ENCODE measurements around the gene NCOR1.

The NCOR1 gene

DNA sequence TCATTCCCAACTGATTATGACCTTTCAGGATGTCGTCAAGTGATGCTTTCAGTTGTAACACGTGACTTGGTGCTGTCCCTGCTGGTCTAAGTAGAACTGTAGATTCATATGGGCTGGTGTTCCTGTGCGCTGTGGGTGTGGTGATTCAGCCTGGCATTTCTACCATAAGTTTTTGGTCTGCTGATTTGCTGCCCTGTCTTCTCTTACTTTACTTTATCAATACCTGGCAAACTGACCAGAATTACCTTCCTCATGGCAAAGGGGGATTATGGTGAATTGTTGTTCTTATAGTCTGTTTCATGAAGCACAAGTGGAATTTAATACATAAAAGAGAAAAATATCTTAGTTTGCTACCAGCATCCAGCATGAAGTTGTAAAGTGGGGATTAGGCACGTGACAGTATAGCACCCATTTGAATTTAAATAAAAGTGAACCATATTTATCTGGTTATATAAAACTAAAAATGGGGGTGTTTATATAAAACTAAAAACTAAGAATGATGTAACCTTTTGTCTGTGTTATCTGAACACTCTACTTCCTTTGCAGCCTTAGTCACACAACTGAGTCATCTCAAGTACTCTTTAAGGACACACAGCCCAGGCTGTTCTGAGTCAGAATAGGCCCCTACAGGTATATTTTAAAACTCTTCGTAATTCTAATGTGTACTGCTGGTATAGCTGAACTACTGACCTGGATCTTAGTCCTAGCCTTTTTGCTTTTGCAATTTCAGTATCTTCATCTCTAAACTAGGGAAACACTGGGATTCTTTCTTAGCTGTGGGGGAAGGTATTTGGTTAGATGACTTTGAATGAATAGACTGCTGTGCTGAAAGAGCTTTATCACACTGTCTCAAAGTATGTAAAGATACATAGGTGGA is 187.4 kb downstream of the NCOR1 start:
- no peak overlapping the region for H3K4me3 ChIP-seq (ENCODE audit: low read depth in 1 of 5, low read length in 5 of 5)
- peak overlapping the region; percentile 66 for H3K27ac ChIP-seq (ENCODE audit: low read depth, low read length)
- H3K27me3 ChIP-seq (ENCODE audit: control insufficient read depth in 5 of 5, insufficient read depth in 4 of 5, low read length in 5 of 5): no peaks in the 10 kb centered on the region
- H3K36me3 ChIP-seq (ENCODE audit: control insufficient read depth in 5 of 5, insufficient read depth in 5 of 5, low read length in 5 of 5): peaks cover 80 to 87% (median 82%) of the 10 kb centered on the region in 5 donors
- no peaks in the 10 kb centered on the region for H3K9me3 ChIP-seq (ENCODE audit: control insufficient read depth in 5 of 5, low read length in 5 of 5)
- H3K4me1 ChIP-seq (ENCODE audit: control insufficient read depth in 5 of 5, insufficient read depth in 5 of 5, low read length in 5 of 5): peaks cover 0 to 4% (median 0%) of the 10 kb centered on the region in 5 donors
- H3K9ac ChIP-seq (ENCODE audit: low read length in 5 of 5): no peak overlapping the region

DNA sequence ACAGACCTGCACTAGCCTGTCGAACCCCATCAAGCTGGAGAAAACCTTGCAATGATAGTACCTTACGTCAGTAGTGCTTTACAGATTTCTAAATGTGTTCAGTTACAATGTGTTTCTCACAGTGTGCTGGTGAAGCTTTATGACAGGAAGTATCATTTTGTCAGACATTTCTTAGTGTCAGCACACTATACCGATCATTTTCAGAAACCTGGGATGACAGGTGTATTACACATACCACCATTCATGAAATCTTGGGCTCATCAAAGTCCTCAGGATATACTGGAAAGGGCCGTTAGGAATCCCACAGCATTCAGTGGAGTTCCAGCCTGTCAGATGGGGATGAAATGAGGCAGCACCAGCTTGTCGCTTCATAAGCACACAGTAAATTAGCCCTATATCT is 188.4 kb downstream of the NCOR1 start:
- peaks cover 70 to 80% (median 76%) of the 10 kb centered on the region in 5 donors for H3K36me3 ChIP-seq (ENCODE audit: control insufficient read depth in 5 of 5, insufficient read depth in 5 of 5, low read length in 5 of 5)
- no peaks in the 10 kb centered on the region for H3K9me3 ChIP-seq (ENCODE audit: control insufficient read depth in 5 of 5, low read length in 5 of 5)
- no peak overlapping the region for H3K9ac ChIP-seq (ENCODE audit: low read length in 5 of 5)
- no peak overlapping the region for H3K4me3 ChIP-seq (ENCODE audit: low read depth in 1 of 5, low read length in 5 of 5)
- H3K27ac ChIP-seq (ENCODE audit: low read depth, low read length): peak overlapping the region; percentile 66
- H3K4me1 ChIP-seq (ENCODE audit: control insufficient read depth in 5 of 5, insufficient read depth in 5 of 5, low read length in 5 of 5): peaks cover 0 to 4% (median 0%) of the 10 kb centered on the region in 5 donors
- no peaks in the 10 kb centered on the region for H3K27me3 ChIP-seq (ENCODE audit: control insufficient read depth in 5 of 5, insufficient read depth in 4 of 5, low read length in 5 of 5)

DNA sequence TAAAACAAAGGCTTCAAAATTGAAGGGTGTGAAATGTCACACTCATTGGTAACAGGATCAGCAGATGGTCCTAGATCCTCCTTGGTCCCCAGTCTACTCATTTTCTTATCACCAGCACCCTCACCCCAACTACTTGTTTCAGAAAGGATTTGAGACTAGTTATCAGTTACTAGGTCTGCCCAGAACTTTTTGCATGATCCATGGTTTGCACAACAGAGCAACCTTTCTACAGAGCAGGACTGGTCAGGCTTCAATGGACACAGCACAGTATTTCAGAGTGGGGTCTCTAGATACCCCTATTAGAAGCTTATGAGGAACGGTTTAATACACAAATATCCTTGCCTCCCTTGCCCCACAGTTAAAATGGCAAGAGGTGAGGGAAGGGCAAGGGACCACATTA is 190.1 kb downstream of the NCOR1 start:
- no peaks in the 10 kb centered on the region for H3K27me3 ChIP-seq (ENCODE audit: control insufficient read depth in 5 of 5, insufficient read depth in 4 of 5, low read length in 5 of 5)
- no peak overlapping the region for H3K27ac ChIP-seq (ENCODE audit: low read depth, low read length)
- no peak overlapping the region for H3K9ac ChIP-seq (ENCODE audit: low read length in 5 of 5)
- H3K36me3 ChIP-seq (ENCODE audit: control insufficient read depth in 5 of 5, insufficient read depth in 5 of 5, low read length in 5 of 5): peaks cover 58 to 73% (median 62%) of the 10 kb centered on the region in 5 donors
- peaks cover 0 to 4% (median 0%) of the 10 kb centered on the region in 5 donors for H3K4me1 ChIP-seq (ENCODE audit: control insufficient read depth in 5 of 5, insufficient read depth in 5 of 5, low read length in 5 of 5)
- no peaks in the 10 kb centered on the region for H3K9me3 ChIP-seq (ENCODE audit: control insufficient read depth in 5 of 5, low read length in 5 of 5)
- H3K4me3 ChIP-seq (ENCODE audit: low read depth in 1 of 5, low read length in 5 of 5): no peak overlapping the region

DNA sequence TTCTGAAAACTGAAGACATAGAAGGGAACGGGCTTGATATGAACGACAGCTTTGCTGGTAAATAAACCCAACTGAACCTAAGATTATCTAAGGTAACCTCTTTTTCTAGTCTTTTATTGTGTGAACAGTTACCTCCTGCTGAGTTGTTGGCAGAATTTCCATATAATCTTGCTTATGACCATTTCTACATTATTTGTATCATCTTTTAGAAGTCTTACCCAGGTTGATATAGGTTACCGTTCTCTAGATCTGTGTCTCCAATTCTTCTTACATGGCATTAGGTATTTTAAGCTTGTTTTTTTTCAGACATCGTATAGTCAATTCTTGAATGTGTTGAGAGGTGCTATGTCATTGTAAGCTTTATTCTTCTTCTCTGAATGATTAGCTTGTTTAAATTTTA is 191.5 kb downstream of the NCOR1 start:
- Histone ChIP-seq H3K4me1 (ENCODE audit: control insufficient read depth in 5 of 5, insufficient read depth in 5 of 5, low read length in 5 of 5) (peaks cover 0 to 6% (median 0%) of the 10 kb centered on the region in 5 donors), H3K4me3 (ENCODE audit: low read depth in 1 of 5, low read length in 5 of 5) (no peak overlapping the region), H3K9ac (ENCODE audit: low read length in 5 of 5) (no peak overlapping the region), H3K27me3 (ENCODE audit: control insufficient read depth in 5 of 5, insufficient read depth in 4 of 5, low read length in 5 of 5) (no peaks in the 10 kb centered on the region), H3K36me3 (ENCODE audit: control insufficient read depth in 5 of 5, insufficient read depth in 5 of 5, low read length in 5 of 5) (peaks cover 45 to 61% (median 50%) of the 10 kb centered on the region in 5 donors), H3K9me3 (ENCODE audit: control insufficient read depth in 5 of 5, low read length in 5 of 5) (no peaks in the 10 kb centered on the region), H3K27ac (ENCODE audit: low read depth, low read length) (no peak overlapping the region)

DNA sequence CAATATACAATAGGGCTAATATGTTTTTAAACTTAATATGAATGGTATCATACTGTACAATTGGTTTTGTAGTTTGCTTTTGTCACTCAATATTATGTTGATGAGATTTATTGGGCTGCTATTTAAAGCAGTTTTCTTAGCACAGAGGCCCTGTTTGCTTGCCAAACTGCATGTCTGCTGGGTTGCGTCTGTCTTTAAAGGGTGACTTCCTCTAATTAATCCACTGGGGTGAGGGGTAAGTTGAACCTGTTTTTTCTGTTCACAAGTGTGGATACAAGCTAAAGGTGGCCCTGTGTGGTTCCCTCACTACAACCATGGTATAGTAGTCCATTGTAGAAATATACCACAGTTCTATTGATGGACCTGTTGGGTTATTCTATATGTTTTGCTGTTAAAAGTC is 196.0 kb downstream of the NCOR1 start:
- no peaks in the 10 kb centered on the region for H3K9me3 ChIP-seq (ENCODE audit: control insufficient read depth in 5 of 5, low read length in 5 of 5)
- peaks cover 6 to 28% (median 15%) of the 10 kb centered on the region in 5 donors for H3K36me3 ChIP-seq (ENCODE audit: control insufficient read depth in 5 of 5, insufficient read depth in 5 of 5, low read length in 5 of 5)

DNA sequence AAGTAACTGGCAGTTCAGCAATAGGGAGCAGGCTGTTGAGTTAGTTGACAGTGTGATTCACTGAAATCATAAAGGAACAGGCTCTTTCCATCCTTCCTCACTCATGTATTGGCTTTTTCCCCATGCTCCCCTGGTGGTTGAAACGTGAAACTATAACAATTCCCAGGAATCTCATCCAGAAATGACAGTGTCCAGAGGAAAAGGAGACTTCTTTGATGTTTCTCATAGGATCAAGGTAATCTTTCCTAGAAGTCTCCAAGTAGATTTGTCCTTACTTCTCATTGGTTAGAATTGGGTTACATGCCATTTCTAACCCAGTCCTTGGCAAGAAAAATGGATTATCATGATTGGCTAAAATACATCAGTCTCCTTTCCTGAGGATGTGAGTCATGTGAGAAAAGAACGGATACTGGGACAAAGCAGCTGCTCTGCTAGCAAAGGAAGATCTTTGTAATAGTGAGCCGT is 201.4 kb downstream of the NCOR1 start:
- peaks cover 0 to 10% (median 0%) of the 10 kb centered on the region in 5 donors for H3K4me1 ChIP-seq (ENCODE audit: control insufficient read depth in 5 of 5, insufficient read depth in 5 of 5, low read length in 5 of 5)
- no peak overlapping the region for H3K4me3 ChIP-seq (ENCODE audit: low read depth in 1 of 5, low read length in 5 of 5)
- no peaks in the 10 kb centered on the region for H3K27me3 ChIP-seq (ENCODE audit: control insufficient read depth in 5 of 5, insufficient read depth in 4 of 5, low read length in 5 of 5)
- no peaks in the 10 kb centered on the region for H3K9me3 ChIP-seq (ENCODE audit: control insufficient read depth in 5 of 5, low read length in 5 of 5)
- no peak overlapping the region for H3K9ac ChIP-seq (ENCODE audit: low read length in 5 of 5)
- peak overlapping the region; percentile 2 for H3K27ac ChIP-seq (ENCODE audit: low read depth, low read length)
- H3K36me3 ChIP-seq (ENCODE audit: control insufficient read depth in 5 of 5, insufficient read depth in 5 of 5, low read length in 5 of 5): peaks cover 9 to 21% (median 17%) of the 10 kb centered on the region in 5 donors

More for the DNA sequence above, 196.0 kb downstream of the NCOR1 start:
- H3K27ac ChIP-seq (ENCODE audit: low read depth, low read length): no peak overlapping the region
- H3K4me1 ChIP-seq (ENCODE audit: control insufficient read depth in 5 of 5, insufficient read depth in 5 of 5, low read length in 5 of 5): peaks cover 0 to 4% (median 0%) of the 10 kb centered on the region in 5 donors
- H3K27me3 ChIP-seq (ENCODE audit: control insufficient read depth in 5 of 5, insufficient read depth in 4 of 5, low read length in 5 of 5): no peaks in the 10 kb centered on the region
- H3K9ac ChIP-seq (ENCODE audit: low read length in 5 of 5): no peak overlapping the region
- H3K4me3 ChIP-seq (ENCODE audit: low read depth in 1 of 5, low read length in 5 of 5): no peak overlapping the region

DNA sequence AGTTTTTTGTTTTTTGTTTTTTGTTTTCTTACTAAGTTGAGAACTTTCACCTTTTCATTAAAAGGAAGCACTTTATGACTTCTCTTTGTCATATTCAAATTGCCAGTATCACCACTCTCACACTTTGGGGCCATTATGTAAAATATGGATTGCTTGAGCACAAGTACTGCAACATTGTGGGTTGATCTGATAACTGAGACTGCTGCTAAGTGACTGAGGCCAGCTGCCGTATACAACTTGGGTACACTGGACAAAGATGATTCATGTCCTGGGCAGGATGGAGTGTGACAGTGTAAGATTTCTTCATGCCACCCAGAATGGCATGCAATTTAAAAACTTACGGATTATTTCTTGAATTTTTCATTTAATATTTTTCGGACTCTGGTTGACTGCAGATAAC is 207.9 kb downstream of the NCOR1 start:
- Histone ChIP-seq H3K4me3 (ENCODE audit: low read depth in 1 of 5, low read length in 5 of 5) (no peak overlapping the region), H3K27ac (ENCODE audit: low read depth, low read length) (no peak overlapping the region), H3K9me3 (ENCODE audit: control insufficient read depth in 5 of 5, low read length in 5 of 5) (no peaks in the 10 kb centered on the region), H3K36me3 (ENCODE audit: control insufficient read depth in 5 of 5, insufficient read depth in 5 of 5, low read length in 5 of 5) (peaks cover 48 to 68% (median 60%) of the 10 kb centered on the region in 5 donors), H3K27me3 (ENCODE audit: control insufficient read depth in 5 of 5, insufficient read depth in 4 of 5, low read length in 5 of 5) (no peaks in the 10 kb centered on the region), H3K9ac (ENCODE audit: low read length in 5 of 5) (no peak overlapping the region), H3K4me1 (ENCODE audit: control insufficient read depth in 5 of 5, insufficient read depth in 5 of 5, low read length in 5 of 5) (peaks cover 0 to 20% (median 7%) of the 10 kb centered on the region in 5 donors)

DNA sequence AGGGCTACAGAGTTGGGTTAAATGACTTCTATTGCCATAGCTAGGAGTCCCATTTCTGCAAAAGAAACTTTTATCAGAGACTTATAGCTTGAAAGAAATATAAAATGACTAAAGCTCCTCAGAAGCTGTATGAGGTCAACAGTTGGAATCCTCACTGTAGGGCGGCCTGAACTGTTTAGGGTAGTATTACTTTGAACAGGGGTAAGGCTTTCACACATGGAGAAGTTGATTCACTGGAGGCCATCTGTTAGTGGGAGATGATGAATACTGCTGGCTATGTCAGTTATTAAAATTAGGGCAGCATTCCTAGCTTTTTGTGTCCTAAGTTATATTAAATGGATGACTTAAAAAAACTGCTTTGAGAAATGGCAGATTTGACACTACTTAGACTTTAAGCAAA is 209.7 kb downstream of the NCOR1 start:
- H3K36me3 ChIP-seq (ENCODE audit: control insufficient read depth in 5 of 5, insufficient read depth in 5 of 5, low read length in 5 of 5): peaks cover 46 to 74% (median 67%) of the 10 kb centered on the region in 5 donors
- no peaks in the 10 kb centered on the region for H3K27me3 ChIP-seq (ENCODE audit: control insufficient read depth in 5 of 5, insufficient read depth in 4 of 5, low read length in 5 of 5)
- no peak overlapping the region for H3K4me3 ChIP-seq (ENCODE audit: low read depth in 1 of 5, low read length in 5 of 5)
- no peak overlapping the region for H3K27ac ChIP-seq (ENCODE audit: low read depth, low read length)
- peaks cover 4 to 27% (median 11%) of the 10 kb centered on the region in 5 donors for H3K4me1 ChIP-seq (ENCODE audit: control insufficient read depth in 5 of 5, insufficient read depth in 5 of 5, low read length in 5 of 5)
- H3K9me3 ChIP-seq (ENCODE audit: control insufficient read depth in 5 of 5, low read length in 5 of 5): peaks cover 0 to 3% (median 0%) of the 10 kb centered on the region in 5 donors
- no peak overlapping the region for H3K9ac ChIP-seq (ENCODE audit: low read length in 5 of 5)

DNA sequence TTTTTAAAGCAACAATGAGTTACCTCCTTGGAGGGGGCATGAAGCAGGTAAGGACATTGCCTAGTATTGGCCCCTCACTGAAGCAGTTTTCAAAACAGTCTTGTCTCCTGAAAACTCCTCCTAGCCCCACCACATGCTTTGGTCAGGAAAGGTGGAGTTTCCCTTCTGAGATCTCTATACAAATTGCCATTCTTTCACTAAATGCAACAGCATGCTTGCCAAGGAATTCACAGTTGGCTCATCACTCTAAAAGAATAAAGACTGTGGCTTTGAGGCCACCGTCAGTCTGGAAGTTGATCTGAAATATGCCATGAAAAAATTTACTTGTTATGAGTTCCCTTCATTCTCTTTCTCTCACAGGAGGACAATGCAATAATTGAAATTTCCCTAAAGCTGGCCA is 211.5 kb downstream of the NCOR1 start:
- Histone ChIP-seq H3K36me3 (ENCODE audit: control insufficient read depth in 5 of 5, insufficient read depth in 5 of 5, low read length in 5 of 5) (peaks cover 46 to 74% (median 63%) of the 10 kb centered on the region in 5 donors), H3K27ac (ENCODE audit: low read depth, low read length) (peak overlapping the region; percentile 4), H3K27me3 (ENCODE audit: control insufficient read depth in 5 of 5, insufficient read depth in 4 of 5, low read length in 5 of 5) (no peaks in the 10 kb centered on the region), H3K4me3 (ENCODE audit: low read depth in 1 of 5, low read length in 5 of 5) (no peak overlapping the region), H3K9ac (ENCODE audit: low read length in 5 of 5) (no peak overlapping the region), H3K9me3 (ENCODE audit: control insufficient read depth in 5 of 5, low read length in 5 of 5) (peaks cover 0 to 3% (median 0%) of the 10 kb centered on the region in 5 donors), H3K4me1 (ENCODE audit: control insufficient read depth in 5 of 5, insufficient read depth in 5 of 5, low read length in 5 of 5) (peaks cover 4 to 33% (median 21%) of the 10 kb centered on the region in 5 donors)

DNA sequence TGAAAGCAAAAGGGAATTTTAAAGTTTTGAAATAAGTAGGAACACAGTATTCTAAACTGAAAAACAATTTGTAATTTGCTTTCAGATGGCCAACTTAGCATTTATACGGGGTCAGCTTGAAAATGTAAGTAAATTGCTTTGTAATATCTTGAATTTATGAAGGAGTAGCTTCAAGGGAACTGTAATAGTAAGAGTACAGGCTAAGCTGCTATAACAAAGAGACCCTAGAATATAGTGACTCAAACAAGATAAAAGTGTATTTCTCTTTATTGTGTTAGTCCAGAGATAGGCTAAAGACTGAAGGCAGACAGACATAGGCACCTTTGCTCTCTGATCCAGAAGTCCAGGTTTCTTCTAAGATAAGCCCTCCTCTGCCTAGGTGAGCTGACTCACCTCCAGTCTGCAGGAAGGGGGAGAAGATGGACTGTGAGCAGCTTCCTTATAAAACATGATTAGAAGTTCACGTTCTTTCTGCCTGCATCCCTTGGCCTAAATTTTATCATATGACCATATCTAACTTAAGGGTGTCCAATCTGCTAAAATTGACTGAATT is 212.6 kb downstream of the NCOR1 start:
- Histone ChIP-seq H3K9ac (ENCODE audit: low read length in 5 of 5) (no peak overlapping the region), H3K27me3 (ENCODE audit: control insufficient read depth in 5 of 5, insufficient read depth in 4 of 5, low read length in 5 of 5) (no peaks in the 10 kb centered on the region), H3K4me1 (ENCODE audit: control insufficient read depth in 5 of 5, insufficient read depth in 5 of 5, low read length in 5 of 5) (peaks cover 4 to 34% (median 29%) of the 10 kb centered on the region in 5 donors), H3K4me3 (ENCODE audit: low read depth in 1 of 5, low read length in 5 of 5) (no peak overlapping the region), H3K36me3 (ENCODE audit: control insufficient read depth in 5 of 5, insufficient read depth in 5 of 5, low read length in 5 of 5) (peaks cover 36 to 64% (median 52%) of the 10 kb centered on the region in 5 donors), H3K9me3 (ENCODE audit: control insufficient read depth in 5 of 5, low read length in 5 of 5) (peaks cover 0 to 3% (median 0%) of the 10 kb centered on the region in 5 donors), H3K27ac (ENCODE audit: low read depth, low read length) (no peak overlapping the region)

Measured in subcutaneous abdominal adipose tissue (tissue), 5 donors.